GM19438 (cell line): ENCODE results near the gene EPHA8.

Source experiments
- ATAC-seq: cut with Tn5 transposase; IDR thresholded peaks from one replicate; pipeline ENCODE4 v1.9.1; 2021; ENCODE audit warnings: low read depth; ENCODE audit not compliant: unreplicated experiment

The EPHA8 gene

GRCh38 chr1:22587247-22587646 is 24.0 kb downstream of the EPHA8 start:
- ATAC-seq, result no peak

GRCh38 chr1:22588899-22589422 is 25.7 kb downstream of the EPHA8 start:
- ATAC-seq, result no peak

GRCh38 chr1:22591576-22591975 is 28.3 kb downstream of the EPHA8 start:
- no peak for ATAC-seq

DNA sequence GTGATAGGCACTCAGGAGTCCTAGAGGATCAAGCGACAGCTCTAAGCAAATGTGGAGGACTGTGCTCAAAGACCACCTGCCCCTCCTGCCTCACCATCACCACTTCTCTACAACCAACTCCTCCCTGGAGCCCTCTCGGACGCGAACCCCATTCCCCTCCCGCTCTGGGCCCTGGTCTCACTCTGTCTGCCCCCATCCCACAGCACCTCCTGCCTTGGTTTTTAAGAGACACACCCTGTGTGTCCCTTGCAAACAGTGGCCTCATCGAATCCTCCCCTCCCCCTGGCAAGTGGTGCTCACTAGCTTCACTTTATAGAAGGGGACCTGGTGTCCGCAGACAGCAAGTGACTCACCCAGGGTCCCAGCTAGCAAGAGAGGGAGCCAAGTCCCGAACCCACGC is 28.8 kb downstream of the EPHA8 start:
- no peak for ATAC-seq

DNA sequence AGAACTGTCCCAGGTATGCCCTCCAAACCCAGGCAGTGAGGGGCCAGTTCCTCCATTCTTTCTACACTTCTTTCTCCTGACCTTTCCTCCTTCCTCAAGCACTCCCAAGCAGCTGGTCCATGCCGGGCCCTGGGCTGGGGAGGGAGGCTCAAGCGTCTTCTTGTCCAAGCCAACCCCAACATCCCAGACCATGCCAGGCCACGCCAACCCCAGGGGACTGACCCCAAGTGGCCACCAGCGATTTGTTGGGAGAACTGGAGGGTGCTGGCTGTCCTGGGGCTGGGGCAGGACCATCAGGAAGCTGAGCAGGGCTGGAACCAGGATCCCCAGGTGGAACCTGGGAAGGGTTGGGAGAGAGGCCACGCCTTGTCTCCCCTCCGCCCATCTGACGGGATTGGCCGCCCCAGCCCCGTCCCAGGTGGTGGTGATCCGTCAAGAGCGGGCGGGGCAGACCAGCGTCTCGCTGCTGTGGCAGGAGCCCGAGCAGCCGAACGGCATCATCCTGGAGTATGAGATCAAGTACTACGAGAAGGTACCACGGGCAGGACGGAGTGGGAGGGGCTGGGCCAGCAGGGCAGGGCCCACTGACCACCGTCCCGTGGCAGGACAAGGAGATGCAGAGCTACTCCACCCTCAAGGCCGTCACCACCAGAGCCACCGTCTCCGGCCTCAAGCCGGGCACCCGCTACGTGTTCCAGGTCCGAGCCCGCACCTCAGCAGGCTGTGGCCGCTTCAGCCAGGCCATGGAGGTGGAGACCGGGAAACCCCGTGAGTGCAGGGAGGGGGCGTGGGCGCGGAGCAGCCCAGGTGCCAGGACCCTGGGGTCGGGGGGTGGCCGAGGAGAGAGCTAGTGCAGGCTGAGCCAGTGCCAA is 29.9 kb downstream of the EPHA8 start:
- ATAC-seq, result no peak

DNA sequence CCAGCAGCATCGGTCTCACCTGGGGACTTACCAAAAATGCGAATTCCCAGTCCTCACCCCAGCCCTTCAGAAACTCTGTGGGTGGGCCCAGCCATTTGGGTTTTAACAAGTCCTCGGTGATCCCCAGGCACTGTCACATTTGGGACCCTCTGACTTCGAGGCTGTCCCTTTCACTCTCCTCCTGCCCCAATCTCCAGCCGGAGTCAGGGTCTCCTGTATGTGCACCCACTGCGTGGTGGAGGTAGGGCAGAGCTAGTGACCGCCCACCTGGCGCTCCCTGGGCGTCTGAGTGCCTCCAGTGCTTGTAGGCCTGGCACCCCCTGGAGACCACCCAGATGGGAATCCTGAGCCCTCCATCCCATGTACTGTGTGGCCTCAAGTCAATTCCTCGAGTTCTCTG is 31.1 kb downstream of the EPHA8 start:
- no peak for ATAC-seq

GRCh38 chr1:22595108-22595507 is 31.8 kb downstream of the EPHA8 start:
- no peak for ATAC-seq

DNA sequence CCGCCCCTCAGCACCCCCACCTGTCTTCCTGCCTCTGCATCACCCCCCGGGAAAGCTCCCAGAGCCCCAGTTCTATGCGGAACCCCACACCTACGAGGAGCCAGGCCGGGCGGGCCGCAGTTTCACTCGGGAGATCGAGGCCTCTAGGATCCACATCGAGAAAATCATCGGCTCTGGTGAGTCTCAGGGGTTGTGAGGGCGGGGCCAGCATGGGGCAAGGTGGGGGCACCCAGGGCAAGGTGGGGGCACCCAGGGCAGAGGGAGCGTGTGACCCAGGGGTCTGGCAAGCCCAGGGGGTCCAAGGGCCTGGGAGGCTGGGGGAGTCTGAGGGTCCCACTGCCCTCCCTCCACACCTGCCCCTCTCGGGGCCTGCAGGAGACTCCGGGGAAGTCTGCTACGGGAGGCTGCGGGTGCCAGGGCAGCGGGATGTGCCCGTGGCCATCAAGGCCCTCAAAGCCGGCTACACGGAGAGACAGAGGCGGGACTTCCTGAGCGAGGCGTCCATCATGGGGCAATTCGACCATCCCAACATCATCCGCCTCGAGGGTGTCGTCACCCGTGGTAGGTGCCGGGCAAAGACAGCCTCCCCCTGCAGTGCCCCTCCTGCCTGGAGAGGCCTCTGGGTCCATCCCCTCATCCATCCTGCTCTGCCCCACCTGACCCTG is 34.1 kb downstream of the EPHA8 start:
- no peak for ATAC-seq

GRCh38 chr1:22597996-22598395 is 34.7 kb downstream of the EPHA8 start:
- ATAC-seq, result no peak

GRCh38 chr1:22598736-22599135 is 35.4 kb downstream of the EPHA8 start:
- no peak for ATAC-seq

GRCh38 chr1:22600071-22600816 is 37.0 kb downstream of the EPHA8 start:
- no peak for ATAC-seq

DNA sequence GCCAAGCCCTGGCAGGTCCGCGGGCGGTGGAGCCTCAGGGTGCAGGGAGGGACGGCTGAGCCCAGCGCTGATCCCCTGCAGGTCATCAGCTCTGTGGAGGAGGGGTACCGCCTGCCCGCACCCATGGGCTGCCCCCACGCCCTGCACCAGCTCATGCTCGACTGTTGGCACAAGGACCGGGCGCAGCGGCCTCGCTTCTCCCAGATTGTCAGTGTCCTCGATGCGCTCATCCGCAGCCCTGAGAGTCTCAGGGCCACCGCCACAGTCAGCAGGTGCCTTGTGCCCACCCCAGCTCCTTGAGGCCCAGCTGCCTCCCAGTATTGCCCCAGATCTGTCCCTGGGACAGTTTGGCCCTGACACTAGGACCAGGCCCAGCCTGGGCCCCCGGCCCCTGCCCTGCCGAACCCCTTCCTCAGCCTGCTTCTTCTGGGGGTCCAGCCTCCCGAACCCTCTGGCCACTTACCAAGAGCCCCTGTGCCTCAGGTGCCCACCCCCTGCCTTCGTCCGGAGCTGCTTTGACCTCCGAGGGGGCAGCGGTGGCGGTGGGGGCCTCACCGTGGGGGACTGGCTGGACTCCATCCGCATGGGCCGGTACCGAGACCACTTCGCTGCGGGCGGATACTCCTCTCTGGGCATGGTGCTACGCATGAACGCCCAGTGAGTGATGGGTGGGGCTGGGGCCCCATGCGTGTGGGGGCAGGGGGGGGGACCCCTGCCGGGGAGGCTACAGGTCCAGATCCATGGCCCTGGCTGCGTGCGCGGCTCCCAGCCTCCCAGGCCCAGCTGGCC is 37.7 kb downstream of the EPHA8 start:
- no peak for ATAC-seq

DNA sequence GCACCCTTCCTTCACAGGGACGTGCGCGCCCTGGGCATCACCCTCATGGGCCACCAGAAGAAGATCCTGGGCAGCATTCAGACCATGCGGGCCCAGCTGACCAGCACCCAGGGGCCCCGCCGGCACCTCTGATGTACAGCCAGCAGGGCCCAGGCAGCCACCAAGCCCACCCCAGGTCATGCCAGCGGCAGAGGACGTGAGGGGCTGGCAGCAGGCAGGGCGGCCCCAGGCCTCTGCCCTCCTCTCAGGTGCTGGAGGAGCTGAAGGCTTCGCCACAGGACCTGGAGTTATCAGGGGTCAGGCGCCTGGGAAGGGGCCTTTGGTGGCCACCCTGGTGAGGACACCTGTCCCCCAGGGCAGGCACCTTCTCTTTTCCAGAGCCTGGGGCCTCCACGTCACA is 38.3 kb downstream of the EPHA8 start:
- no peak for ATAC-seq

DNA sequence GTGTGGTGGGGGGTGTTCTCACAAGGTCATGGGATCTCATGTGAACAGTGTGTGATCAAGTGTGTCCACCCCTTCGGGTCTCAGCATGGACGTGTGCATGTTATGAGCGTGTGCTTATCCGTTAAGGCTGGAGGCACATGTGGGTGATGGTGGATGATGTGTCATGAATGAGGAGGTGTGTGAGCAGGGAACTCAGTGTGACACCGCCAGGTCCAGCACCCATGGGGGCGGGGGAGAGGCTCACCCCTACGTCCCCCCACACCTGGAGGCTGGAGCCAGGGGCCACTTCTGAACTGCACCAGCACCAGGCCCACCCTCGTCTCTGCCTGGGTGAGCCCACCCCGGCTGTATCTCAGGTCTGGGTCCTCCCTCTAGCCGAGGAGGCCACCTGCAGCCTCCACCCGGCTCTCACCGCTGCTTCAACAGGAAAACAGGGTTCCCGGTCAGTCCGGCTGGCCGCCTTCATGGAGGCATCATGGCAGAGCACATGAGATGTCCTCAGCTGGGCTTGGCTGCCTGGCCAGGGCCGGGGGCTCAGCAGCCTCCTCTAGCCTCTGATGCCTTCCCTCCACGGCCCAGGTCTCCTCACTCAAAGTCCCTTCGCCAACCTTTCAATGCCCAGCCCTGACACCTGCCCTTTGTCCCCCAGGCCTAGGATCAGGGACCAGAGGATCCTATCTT is 38.9 kb downstream of the EPHA8 start:
- no peak for ATAC-seq

- ATAC-seq, result no peak
These were observed 42.9 kb downstream of the EPHA8 start for GRCh38 chr1:22606161-22606560.

GRCh38 chr1:22607154-22607553 is 43.9 kb downstream of the EPHA8 start:
- no peak for ATAC-seq

GRCh38 chr1:22608361-22608760 is 45.1 kb downstream of the EPHA8 start:
- ATAC-seq, result no peak

DNA sequence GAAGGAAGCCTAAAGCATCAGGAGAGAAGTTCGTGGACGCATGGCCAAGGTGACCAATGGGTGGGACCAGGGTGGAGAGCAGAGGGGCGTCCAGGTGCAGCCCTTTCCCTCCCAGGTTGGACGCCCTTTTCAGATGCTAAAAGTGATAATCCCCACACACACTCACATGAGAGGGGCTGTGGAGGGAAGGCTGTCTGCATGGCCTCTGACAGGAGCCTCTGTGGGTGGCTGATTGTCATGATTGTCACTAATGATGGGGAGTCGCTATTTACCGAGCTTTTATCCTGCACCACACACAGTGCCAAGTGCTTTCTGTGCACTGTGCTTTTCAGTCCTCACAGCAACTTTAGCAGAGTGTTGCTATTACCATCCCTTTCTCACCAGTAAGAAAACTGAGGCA is 46.0 kb downstream of the EPHA8 start:
- ATAC-seq, result no peak

- no peak for ATAC-seq
These were observed 48.2 kb downstream of the EPHA8 start for GRCh38 chr1:22611530-22611947.
